ENCODE measurements around the gene DDB1. TPM values are rescaled to one million over a fixed set of nuclear protein-coding genes. Genes with fewer than 3 reads are reported as not detected.

Gene DDB1
- total and polyA plus RNA-seq, 10 of the 15 experiments (the other 5 are each of a cell fraction or from before 2014, with no cell fraction given), result 136 to 272 (median 216) TPM

DNA sequence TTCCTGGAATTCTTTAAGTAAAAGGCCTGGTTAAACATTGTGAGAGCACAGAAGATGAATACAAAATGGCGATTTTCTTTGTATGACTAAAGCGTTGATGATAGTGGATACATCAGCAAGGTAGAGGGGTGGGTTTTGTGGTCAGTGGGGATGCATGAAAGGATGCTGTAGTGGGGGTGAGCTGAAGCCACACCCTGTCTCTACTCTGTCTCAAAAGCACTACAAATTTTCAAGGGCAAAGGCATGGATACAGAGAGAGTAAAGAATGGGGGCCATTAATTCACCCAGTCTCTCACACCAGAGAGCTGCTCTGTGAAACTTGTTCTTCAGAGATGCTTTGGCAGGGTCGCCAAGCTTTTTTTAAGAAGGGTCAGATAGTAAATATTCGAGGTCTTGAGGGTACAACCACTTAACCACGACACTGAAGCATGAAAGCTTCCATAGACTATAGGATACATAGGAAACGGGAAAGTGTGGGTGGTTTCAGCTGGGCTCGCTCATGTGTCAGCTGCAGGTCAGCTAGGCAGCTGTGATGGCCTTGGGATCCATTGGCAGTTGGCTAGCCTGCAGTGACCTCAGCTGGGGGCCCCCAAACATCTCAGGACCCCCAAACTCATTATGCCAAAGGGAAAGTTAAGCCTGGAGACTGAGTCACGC lies 37.6 kb upstream of the DDB1 start (continued):
- TF ChIP-seq, protein P1, sequence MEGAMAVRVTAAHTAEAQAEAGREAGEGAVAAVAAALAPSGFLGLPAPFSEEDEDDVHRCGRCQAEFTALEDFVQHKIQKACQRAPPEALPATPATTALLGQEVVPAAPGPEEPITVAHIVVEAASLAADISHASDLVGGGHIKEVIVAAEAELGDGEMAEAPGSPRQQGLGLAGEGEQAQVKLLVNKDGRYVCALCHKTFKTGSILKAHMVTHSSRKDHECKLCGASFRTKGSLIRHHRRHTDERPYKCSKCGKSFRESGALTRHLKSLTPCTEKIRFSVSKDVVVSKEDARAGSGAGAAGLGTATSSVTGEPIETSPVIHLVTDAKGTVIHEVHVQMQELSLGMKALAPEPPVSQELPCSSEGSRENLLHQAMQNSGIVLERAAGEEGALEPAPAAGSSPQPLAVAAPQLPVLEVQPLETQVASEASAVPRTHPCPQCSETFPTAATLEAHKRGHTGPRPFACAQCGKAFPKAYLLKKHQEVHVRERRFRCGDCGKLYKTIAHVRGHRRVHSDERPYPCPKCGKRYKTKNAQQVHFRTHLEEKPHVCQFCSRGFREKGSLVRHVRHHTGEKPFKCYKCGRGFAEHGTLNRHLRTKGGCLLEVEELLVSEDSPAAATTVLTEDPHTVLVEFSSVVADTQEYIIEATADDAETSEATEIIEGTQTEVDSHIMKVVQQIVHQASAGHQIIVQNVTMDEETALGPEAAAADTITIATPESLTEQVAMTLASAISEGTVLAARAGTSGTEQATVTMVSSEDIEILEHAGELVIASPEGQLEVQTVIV (IDR thresholded peaks at IDR 0.05; ENCODE audit: borderline replicate concordance, partially characterized antibody), result no peak
- TF ChIP-seq FOXK2 (IDR thresholded peaks at IDR 0.05), result no peak
- no peak for TF ChIP-seq TCF7 (IDR thresholded peaks at IDR 0.05; ENCODE audit: borderline replicate concordance)
- TF ChIP-seq IRF4 (IDR thresholded peaks at IDR 0.05; ENCODE audit: low read depth, low read length), result no peak
- TF ChIP-seq HCFC1 (IDR thresholded peaks at IDR 0.05; ENCODE audit: low read length), result no peak
- no peak for TF ChIP-seq GATAD2B (conservative IDR thresholded peaks at IDR 0.05; ENCODE audit: low read depth)
- no peak for TF ChIP-seq TBL1XR1 (IDR thresholded peaks at IDR 0.05; ENCODE audit: low read depth, low read length)
- no peak for TF ChIP-seq ZNF207 (IDR thresholded peaks at IDR 0.05; ENCODE audit: borderline replicate concordance)
- TF ChIP-seq, protein P2, sequence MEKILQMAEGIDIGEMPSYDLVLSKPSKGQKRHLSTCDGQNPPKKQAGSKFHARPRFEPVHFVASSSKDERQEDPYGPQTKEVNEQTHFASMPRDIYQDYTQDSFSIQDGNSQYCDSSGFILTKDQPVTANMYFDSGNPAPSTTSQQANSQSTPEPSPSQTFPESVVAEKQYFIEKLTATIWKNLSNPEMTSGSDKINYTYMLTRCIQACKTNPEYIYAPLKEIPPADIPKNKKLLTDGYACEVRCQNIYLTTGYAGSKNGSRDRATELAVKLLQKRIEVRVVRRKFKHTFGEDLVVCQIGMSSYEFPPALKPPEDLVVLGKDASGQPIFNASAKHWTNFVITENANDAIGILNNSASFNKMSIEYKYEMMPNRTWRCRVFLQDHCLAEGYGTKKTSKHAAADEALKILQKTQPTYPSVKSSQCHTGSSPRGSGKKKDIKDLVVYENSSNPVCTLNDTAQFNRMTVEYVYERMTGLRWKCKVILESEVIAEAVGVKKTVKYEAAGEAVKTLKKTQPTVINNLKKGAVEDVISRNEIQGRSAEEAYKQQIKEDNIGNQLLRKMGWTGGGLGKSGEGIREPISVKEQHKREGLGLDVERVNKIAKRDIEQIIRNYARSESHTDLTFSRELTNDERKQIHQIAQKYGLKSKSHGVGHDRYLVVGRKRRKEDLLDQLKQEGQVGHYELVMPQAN (conservative IDR thresholded peaks at IDR 0.05), result no peak
- no peak for TF ChIP-seq SP1 (IDR thresholded peaks at IDR 0.05; ENCODE audit: low read depth, low read length)
- TF ChIP-seq CREM (IDR thresholded peaks at IDR 0.05; ENCODE audit: low read depth), result no peak
- TF ChIP-seq IKZF2 (IDR thresholded peaks at IDR 0.05), result no peak
- TF ChIP-seq ASH2L (IDR thresholded peaks at IDR 0.05; ENCODE audit: borderline replicate concordance, low read depth), result no peak
- TF ChIP-seq, protein P3, sequence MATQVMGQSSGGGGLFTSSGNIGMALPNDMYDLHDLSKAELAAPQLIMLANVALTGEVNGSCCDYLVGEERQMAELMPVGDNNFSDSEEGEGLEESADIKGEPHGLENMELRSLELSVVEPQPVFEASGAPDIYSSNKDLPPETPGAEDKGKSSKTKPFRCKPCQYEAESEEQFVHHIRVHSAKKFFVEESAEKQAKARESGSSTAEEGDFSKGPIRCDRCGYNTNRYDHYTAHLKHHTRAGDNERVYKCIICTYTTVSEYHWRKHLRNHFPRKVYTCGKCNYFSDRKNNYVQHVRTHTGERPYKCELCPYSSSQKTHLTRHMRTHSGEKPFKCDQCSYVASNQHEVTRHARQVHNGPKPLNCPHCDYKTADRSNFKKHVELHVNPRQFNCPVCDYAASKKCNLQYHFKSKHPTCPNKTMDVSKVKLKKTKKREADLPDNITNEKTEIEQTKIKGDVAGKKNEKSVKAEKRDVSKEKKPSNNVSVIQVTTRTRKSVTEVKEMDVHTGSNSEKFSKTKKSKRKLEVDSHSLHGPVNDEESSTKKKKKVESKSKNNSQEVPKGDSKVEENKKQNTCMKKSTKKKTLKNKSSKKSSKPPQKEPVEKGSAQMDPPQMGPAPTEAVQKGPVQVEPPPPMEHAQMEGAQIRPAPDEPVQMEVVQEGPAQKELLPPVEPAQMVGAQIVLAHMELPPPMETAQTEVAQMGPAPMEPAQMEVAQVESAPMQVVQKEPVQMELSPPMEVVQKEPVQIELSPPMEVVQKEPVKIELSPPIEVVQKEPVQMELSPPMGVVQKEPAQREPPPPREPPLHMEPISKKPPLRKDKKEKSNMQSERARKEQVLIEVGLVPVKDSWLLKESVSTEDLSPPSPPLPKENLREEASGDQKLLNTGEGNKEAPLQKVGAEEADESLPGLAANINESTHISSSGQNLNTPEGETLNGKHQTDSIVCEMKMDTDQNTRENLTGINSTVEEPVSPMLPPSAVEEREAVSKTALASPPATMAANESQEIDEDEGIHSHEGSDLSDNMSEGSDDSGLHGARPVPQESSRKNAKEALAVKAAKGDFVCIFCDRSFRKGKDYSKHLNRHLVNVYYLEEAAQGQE (IDR thresholded peaks at IDR 0.05; ENCODE audit: low read depth, low read length), result no peak
- TF ChIP-seq, protein P4, sequence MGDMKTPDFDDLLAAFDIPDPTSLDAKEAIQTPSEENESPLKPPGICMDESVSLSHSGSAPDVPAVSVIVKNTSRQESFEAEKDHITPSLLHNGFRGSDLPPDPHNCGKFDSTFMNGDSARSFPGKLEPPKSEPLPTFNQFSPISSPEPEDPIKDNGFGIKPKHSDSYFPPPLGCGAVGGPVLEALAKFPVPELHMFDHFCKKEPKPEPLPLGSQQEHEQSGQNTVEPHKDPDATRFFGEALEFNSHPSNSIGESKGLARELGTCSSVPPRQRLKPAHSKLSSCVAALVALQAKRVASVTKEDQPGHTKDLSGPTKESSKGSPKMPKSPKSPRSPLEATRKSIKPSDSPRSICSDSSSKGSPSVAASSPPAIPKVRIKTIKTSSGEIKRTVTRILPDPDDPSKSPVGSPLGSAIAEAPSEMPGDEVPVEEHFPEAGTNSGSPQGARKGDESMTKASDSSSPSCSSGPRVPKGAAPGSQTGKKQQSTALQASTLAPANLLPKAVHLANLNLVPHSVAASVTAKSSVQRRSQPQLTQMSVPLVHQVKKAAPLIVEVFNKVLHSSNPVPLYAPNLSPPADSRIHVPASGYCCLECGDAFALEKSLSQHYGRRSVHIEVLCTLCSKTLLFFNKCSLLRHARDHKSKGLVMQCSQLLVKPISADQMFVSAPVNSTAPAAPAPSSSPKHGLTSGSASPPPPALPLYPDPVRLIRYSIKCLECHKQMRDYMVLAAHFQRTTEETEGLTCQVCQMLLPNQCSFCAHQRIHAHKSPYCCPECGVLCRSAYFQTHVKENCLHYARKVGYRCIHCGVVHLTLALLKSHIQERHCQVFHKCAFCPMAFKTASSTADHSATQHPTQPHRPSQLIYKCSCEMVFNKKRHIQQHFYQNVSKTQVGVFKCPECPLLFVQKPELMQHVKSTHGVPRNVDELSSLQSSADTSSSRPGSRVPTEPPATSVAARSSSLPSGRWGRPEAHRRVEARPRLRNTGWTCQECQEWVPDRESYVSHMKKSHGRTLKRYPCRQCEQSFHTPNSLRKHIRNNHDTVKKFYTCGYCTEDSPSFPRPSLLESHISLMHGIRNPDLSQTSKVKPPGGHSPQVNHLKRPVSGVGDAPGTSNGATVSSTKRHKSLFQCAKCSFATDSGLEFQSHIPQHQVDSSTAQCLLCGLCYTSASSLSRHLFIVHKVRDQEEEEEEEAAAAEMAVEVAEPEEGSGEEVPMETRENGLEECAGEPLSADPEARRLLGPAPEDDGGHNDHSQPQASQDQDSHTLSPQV (IDR thresholded peaks at IDR 0.05), result no peak
- TF ChIP-seq, protein P5, sequence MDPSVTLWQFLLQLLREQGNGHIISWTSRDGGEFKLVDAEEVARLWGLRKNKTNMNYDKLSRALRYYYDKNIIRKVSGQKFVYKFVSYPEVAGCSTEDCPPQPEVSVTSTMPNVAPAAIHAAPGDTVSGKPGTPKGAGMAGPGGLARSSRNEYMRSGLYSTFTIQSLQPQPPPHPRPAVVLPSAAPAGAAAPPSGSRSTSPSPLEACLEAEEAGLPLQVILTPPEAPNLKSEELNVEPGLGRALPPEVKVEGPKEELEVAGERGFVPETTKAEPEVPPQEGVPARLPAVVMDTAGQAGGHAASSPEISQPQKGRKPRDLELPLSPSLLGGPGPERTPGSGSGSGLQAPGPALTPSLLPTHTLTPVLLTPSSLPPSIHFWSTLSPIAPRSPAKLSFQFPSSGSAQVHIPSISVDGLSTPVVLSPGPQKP (IDR thresholded peaks at IDR 0.05; ENCODE audit: low read depth, low read length), result no peak
- TF ChIP-seq POU2F2 (IDR thresholded peaks at IDR 0.05; ENCODE audit: borderline replicate concordance, low read depth, low read length), result no peak

All from GM12878 (cell line).